ENCODE results near the gene DEFB129.
"Not testable (repeated sequence)": the region's sequence is repeated elsewhere in the genome, so short reads cannot be mapped to it uniquely, and the experiment has no call there.

DEFB129 gene, protein sequence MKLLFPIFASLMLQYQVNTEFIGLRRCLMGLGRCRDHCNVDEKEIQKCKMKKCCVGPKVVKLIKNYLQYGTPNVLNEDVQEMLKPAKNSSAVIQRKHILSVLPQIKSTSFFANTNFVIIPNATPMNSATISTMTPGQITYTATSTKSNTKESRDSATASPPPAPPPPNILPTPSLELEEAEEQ

DNA sequence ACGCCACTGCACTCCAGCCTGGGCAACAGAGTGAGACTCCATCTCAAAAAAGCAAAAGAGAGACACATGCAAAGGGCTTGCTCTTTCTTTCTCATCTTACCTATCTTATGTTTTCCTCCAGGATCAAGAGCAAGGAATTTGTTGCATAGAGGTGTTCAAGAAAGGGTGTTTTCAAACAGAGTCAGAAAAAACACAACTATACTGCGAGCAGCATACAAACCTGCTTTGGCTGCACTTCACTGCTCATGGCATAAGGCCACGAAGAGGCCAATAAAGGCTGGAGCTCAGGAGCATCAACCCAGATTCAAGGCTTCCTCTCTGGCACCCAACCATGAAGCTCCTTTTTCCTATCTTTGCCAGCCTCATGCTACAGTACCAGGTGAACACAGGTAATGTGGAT, at the start of gene DEFB129:
TSS of gene DEFB129 (plus strand) at position 301 of the 400 bp plus-strand sequence. CDS start at position 332, 31 bp downstream.
- no peaks in the 10 kb centered on the region for H3K27me3 ChIP-seq (ENCODE audit: control insufficient read depth in 2 of 2, insufficient read depth in 2 of 2, low read length in 2 of 2)
- H3K4me3 ChIP-seq (ENCODE audit: low read length in 2 of 2): no peak within 1 kb of the TSS
- no peak within 1 kb of the TSS for H3K9ac ChIP-seq (ENCODE audit: low read depth in 1 of 2, low read length in 2 of 2)
- no peaks in the 10 kb centered on the region for H3K9me3 ChIP-seq (ENCODE audit: control insufficient read depth in 2 of 2, low read length in 2 of 2)
- H3K36me3 ChIP-seq (ENCODE audit: control insufficient read depth in 2 of 2, insufficient read depth in 2 of 2, low read length in 2 of 2): no peaks in the 10 kb centered on the region
- H3K27ac ChIP-seq (ENCODE audit: low read depth in 2 of 2, low read length in 2 of 2): no peak within 1 kb of the TSS
- H3K4me1 ChIP-seq (ENCODE audit: control insufficient read depth in 2 of 2, insufficient read depth in 2 of 2, low read length in 2 of 2): no peaks in the 10 kb centered on the region

DNA sequence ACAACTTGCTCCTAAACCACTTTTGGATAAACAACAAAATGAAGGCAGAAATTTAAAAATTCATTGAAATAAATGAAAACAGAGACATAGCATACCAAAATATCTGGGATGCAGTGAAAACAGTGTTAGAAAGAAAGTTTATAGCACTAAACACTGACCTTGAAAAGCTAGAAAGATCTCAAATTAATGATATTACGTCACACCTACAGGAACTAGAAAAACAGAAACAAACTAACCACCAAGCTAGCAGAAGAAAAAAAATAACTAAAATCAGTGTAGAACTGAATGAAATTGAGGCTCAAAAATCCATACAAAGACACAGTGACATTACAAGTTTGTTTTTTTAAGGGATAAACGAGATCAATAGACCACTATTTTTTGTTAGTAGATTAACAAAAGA, 42.8 kb upstream of the DEFB129 start:
- Histone ChIP-seq H3K9ac (ENCODE audit: low read depth in 1 of 2, low read length in 2 of 2) (no peak overlapping the region), H3K27ac (ENCODE audit: low read depth in 2 of 2, low read length in 2 of 2) (no peak overlapping the region), H3K4me1 (ENCODE audit: control insufficient read depth in 2 of 2, insufficient read depth in 2 of 2, low read length in 2 of 2) (no peaks in the 10 kb centered on the region), H3K27me3 (ENCODE audit: control insufficient read depth in 2 of 2, insufficient read depth in 2 of 2, low read length in 2 of 2) (peaks cover 0 to 4% of the 10 kb centered on the region in 2 donors), H3K4me3 (ENCODE audit: low read length in 2 of 2) (no peak overlapping the region), H3K9me3 (ENCODE audit: control insufficient read depth in 2 of 2, low read length in 2 of 2) (no peaks in the 10 kb centered on the region), H3K36me3 (ENCODE audit: control insufficient read depth in 2 of 2, insufficient read depth in 2 of 2, low read length in 2 of 2) (no peaks in the 10 kb centered on the region)

DNA sequence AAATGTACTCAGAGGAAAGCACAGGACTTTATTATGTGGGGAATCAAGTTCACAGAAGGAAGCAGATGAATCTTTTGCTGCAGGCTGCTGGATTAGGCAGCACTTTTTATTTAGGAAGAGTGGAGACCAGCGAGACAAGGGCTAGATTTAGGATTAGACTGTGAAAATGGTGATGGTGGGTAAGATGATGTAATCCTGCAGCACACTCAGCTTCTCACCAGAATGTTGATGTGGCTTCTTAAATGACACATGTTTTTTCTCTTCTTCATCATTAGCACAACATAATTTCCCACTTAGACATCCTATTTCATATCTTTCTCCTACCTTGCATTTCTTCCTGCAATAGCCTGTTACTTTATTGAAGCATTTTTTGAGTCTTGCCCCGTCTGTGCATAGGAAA, 39.3 kb upstream of the DEFB129 start:
- Histone ChIP-seq H3K36me3 (ENCODE audit: control insufficient read depth in 2 of 2, insufficient read depth in 2 of 2, low read length in 2 of 2) (no peaks in the 10 kb centered on the region), H3K4me3 (ENCODE audit: low read length in 2 of 2) (no peak overlapping the region), H3K9me3 (ENCODE audit: control insufficient read depth in 2 of 2, low read length in 2 of 2) (no peaks in the 10 kb centered on the region), H3K27me3 (ENCODE audit: control insufficient read depth in 2 of 2, insufficient read depth in 2 of 2, low read length in 2 of 2) (peaks cover 0 to 4% of the 10 kb centered on the region in 2 donors), H3K9ac (ENCODE audit: low read depth in 1 of 2, low read length in 2 of 2) (no peak overlapping the region), H3K27ac (ENCODE audit: low read depth in 2 of 2, low read length in 2 of 2) (no peak overlapping the region), H3K4me1 (ENCODE audit: control insufficient read depth in 2 of 2, insufficient read depth in 2 of 2, low read length in 2 of 2) (no peaks in the 10 kb centered on the region)

DNA sequence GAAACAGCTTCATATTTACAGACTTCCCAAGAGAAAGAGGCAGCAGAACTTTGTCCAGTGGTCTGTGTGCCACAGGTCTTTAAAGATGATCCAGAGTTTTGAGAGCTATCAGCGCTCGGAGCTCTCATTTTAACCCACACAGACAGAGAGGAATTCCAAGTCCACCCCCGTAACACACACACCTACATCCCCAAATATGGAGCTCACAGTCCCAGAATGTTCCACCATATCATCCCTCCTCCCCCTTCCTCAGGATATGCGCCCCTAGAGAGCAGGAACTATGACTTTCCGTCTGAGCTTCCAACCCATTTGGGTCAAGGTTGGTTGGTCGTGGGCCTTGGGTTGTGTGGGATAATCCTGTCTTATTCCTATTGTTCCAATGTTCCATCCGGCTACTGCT, 37.4 kb upstream of the DEFB129 start, which contains the start of gene DEFB128:
TSS of gene DEFB128 (minus strand) at position 101 of the 400 bp plus-strand sequence. CDS start at position 13, 88 bp downstream.
- no peak within 1 kb of the TSS for H3K27ac ChIP-seq (ENCODE audit: low read depth in 2 of 2, low read length in 2 of 2)
- no peaks in the 10 kb centered on the region for H3K4me1 ChIP-seq (ENCODE audit: control insufficient read depth in 2 of 2, insufficient read depth in 2 of 2, low read length in 2 of 2)
- H3K27me3 ChIP-seq (ENCODE audit: control insufficient read depth in 2 of 2, insufficient read depth in 2 of 2, low read length in 2 of 2): no peaks in the 10 kb centered on the region
- no peaks in the 10 kb centered on the region for H3K36me3 ChIP-seq (ENCODE audit: control insufficient read depth in 2 of 2, insufficient read depth in 2 of 2, low read length in 2 of 2)
- no peak within 1 kb of the TSS for H3K4me3 ChIP-seq (ENCODE audit: low read length in 2 of 2)
- H3K9ac ChIP-seq (ENCODE audit: low read depth in 1 of 2, low read length in 2 of 2): no peak within 1 kb of the TSS
- no peaks in the 10 kb centered on the region for H3K9me3 ChIP-seq (ENCODE audit: control insufficient read depth in 2 of 2, low read length in 2 of 2)

DNA sequence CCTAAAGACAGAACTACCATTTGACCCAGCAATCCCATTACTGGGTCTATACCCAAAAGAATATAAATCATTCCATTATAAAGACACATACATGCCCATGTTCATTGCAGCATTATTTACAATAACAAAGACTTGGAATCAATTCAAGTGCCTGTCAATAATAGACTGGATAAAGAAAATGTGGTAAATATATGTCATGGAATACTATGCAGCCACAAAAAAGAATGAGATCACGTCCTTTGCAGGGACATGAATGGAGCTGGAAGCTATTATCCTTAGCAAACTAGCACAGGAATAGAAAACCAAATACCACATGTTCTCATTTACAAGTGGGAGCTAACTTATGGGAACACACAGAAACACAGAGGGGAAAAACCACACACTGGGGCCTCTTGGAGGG, 28.8 kb upstream of the DEFB129 start:
- no peak overlapping the region for H3K4me3 ChIP-seq (ENCODE audit: low read length in 2 of 2)
- no peaks in the 10 kb centered on the region for H3K9me3 ChIP-seq (ENCODE audit: control insufficient read depth in 2 of 2, low read length in 2 of 2)
- H3K27me3 ChIP-seq (ENCODE audit: control insufficient read depth in 2 of 2, insufficient read depth in 2 of 2, low read length in 2 of 2): no peaks in the 10 kb centered on the region
- no peak overlapping the region for H3K9ac ChIP-seq (ENCODE audit: low read depth in 1 of 2, low read length in 2 of 2)
- no peak overlapping the region for H3K27ac ChIP-seq (ENCODE audit: low read depth in 2 of 2, low read length in 2 of 2)
- H3K36me3 ChIP-seq (ENCODE audit: control insufficient read depth in 2 of 2, insufficient read depth in 2 of 2, low read length in 2 of 2): no peaks in the 10 kb centered on the region
- H3K4me1 ChIP-seq (ENCODE audit: control insufficient read depth in 2 of 2, insufficient read depth in 2 of 2, low read length in 2 of 2): no peaks in the 10 kb centered on the region

DNA sequence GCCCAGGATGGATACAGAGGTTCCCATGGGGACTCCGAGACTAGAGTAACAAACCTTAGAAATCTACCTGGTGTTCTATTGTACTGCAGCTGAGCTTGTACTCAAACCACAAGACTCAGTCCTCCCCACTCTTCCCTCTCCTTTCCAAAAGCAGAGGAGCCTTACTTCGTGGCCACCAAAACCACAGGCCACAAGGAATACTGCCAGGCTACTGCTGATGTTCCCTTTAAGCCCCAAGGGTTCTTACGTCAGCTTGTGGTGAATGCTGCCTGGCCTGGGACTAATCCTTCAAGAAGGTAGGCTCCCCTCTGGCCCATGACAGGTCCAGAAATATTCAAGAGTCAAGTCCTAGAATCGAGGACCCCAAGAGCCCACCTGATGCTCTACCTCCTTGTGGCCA, 27.1 kb upstream of the DEFB129 start:
- Histone ChIP-seq H3K36me3 (ENCODE audit: control insufficient read depth in 2 of 2, insufficient read depth in 2 of 2, low read length in 2 of 2) (no peaks in the 10 kb centered on the region), H3K27me3 (ENCODE audit: control insufficient read depth in 2 of 2, insufficient read depth in 2 of 2, low read length in 2 of 2) (no peaks in the 10 kb centered on the region), H3K9ac (ENCODE audit: low read depth in 1 of 2, low read length in 2 of 2) (no peak overlapping the region), H3K27ac (ENCODE audit: low read depth in 2 of 2, low read length in 2 of 2) (no peak overlapping the region), H3K9me3 (ENCODE audit: control insufficient read depth in 2 of 2, low read length in 2 of 2) (no peaks in the 10 kb centered on the region), H3K4me3 (ENCODE audit: low read length in 2 of 2) (no peak overlapping the region), H3K4me1 (ENCODE audit: control insufficient read depth in 2 of 2, insufficient read depth in 2 of 2, low read length in 2 of 2) (no peaks in the 10 kb centered on the region)

DNA sequence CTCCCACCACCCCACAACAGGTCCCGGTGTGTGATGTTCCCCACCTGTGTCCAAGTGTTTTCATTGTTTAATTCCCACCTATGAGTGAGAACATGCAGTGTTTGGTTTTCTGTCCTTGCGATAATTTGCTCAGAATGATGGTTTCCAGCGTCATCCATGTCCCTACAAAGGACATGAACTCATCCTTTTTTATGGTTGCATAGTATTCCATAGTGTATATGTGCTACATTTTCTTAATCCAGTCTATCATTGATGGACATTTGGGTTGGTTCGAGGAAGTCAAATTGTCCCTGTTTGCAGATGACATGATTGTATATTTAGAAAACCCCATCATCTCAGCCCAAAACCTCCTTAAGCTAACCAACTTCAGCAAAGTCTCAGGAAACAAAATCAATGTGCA, 23.4 kb upstream of the DEFB129 start:
- H3K27me3 ChIP-seq (ENCODE audit: control insufficient read depth in 2 of 2, insufficient read depth in 2 of 2, low read length in 2 of 2); H3K9ac ChIP-seq (ENCODE audit: low read depth in 1 of 2, low read length in 2 of 2); H3K4me3 ChIP-seq (ENCODE audit: low read length in 2 of 2); H3K27ac ChIP-seq (ENCODE audit: low read depth in 2 of 2, low read length in 2 of 2); H3K36me3 ChIP-seq (ENCODE audit: control insufficient read depth in 2 of 2, insufficient read depth in 2 of 2, low read length in 2 of 2); H3K4me1 ChIP-seq (ENCODE audit: control insufficient read depth in 2 of 2, insufficient read depth in 2 of 2, low read length in 2 of 2); H3K9me3 ChIP-seq (ENCODE audit: control insufficient read depth in 2 of 2, low read length in 2 of 2): not testable (repeated sequence)

DNA sequence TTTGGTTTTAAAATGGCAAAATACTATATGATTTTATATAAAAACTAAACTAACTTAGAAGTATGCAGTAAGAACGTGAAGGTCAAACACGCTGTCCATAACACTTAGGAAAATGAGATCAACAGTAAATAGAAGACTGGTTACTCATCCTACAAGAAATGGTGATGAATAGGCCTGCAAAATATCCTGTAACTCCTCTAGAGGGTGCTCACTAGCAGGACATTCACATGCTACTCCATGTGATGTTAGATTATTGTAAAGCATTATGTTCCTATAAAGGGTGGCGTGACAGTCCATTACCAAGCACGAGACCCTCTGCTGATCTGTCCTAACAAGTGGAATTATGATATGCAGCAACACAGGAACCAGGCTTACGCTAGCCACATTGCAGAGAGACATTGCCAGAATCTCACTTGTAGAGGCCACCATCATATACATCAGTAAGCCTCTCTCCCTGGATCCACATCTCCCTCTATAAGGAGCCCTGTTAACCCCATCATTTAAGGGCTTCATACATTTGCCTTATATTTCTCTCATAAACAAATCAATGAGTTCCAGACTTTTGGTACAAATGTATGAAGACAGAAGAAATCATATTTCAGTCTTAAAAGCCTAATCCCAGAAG, 18.0 kb upstream of the DEFB129 start:
- Histone ChIP-seq H3K27me3 (ENCODE audit: control insufficient read depth in 2 of 2, insufficient read depth in 2 of 2, low read length in 2 of 2) (no peaks in the 10 kb centered on the region), H3K4me1 (ENCODE audit: control insufficient read depth in 2 of 2, insufficient read depth in 2 of 2, low read length in 2 of 2) (no peaks in the 10 kb centered on the region), H3K36me3 (ENCODE audit: control insufficient read depth in 2 of 2, insufficient read depth in 2 of 2, low read length in 2 of 2) (no peaks in the 10 kb centered on the region), H3K9me3 (ENCODE audit: control insufficient read depth in 2 of 2, low read length in 2 of 2) (no peaks in the 10 kb centered on the region), H3K4me3 (ENCODE audit: low read length in 2 of 2) (no peak overlapping the region), H3K27ac (ENCODE audit: low read depth in 2 of 2, low read length in 2 of 2) (no peak overlapping the region), H3K9ac (ENCODE audit: low read depth in 1 of 2, low read length in 2 of 2) (no peak overlapping the region)

DNA sequence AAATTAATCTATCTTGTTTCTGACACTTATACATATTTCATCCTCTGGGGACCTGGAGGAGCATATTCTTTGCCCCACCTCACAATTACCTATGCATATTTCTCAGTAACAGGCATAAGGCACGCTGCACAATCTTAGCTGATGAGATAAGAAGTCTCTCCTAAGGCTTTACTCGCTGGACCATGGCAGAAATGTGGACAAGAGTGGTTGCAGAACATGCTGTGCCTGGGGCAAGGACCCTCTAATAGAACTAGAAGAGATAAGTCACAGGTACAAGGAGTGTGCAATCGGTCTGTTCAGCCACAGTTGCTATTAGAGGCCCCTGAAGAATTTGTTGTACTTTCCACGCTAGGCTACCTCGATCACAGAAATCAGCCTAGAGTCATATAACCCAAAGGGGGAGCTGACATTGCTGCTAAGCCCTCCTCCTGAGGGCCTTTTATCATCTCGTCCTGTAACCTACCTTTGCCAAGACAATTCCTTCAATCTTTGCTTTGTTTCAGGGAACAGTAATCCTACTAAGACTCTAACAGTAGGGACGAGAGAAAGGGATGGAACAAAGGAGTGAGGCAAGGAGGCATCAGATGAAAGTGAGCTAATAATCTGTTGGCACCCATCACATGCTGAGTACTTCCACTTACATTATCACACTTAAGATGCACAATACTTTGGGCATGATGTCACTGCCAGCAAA, 16.1 kb upstream of the DEFB129 start:
- H3K36me3 ChIP-seq (ENCODE audit: control insufficient read depth in 2 of 2, insufficient read depth in 2 of 2, low read length in 2 of 2): no peaks in the 10 kb centered on the region
- no peak overlapping the region for H3K4me3 ChIP-seq (ENCODE audit: low read length in 2 of 2)
- H3K27ac ChIP-seq (ENCODE audit: low read depth in 2 of 2, low read length in 2 of 2): no peak overlapping the region
- H3K9me3 ChIP-seq (ENCODE audit: control insufficient read depth in 2 of 2, low read length in 2 of 2): no peaks in the 10 kb centered on the region
- H3K27me3 ChIP-seq (ENCODE audit: control insufficient read depth in 2 of 2, insufficient read depth in 2 of 2, low read length in 2 of 2): no peaks in the 10 kb centered on the region
- H3K9ac ChIP-seq (ENCODE audit: low read depth in 1 of 2, low read length in 2 of 2): no peak overlapping the region
- no peaks in the 10 kb centered on the region for H3K4me1 ChIP-seq (ENCODE audit: control insufficient read depth in 2 of 2, insufficient read depth in 2 of 2, low read length in 2 of 2)

DNA sequence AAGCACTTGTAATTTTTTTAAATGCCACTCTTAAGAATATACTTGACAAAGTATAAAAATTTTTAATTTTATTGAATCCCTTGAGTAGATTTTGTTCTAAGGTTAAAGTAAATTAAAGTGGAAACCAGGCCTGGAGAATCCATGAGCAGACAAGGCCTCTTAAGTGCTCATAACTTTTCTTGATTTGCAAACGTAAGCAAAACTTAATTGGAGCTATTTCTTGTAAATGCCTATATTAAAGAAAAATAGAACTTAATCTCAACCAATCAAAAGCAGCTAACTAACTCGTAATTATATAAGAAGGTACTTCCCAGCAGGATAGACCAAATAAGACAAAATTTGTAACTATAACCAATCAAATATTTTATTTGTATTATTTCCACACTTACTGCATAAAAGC, 12.7 kb upstream of the DEFB129 start:
- Histone ChIP-seq H3K27ac (ENCODE audit: low read depth in 2 of 2, low read length in 2 of 2) (no peak overlapping the region), H3K4me3 (ENCODE audit: low read length in 2 of 2) (no peak overlapping the region), H3K4me1 (ENCODE audit: control insufficient read depth in 2 of 2, insufficient read depth in 2 of 2, low read length in 2 of 2) (no peaks in the 10 kb centered on the region), H3K36me3 (ENCODE audit: control insufficient read depth in 2 of 2, insufficient read depth in 2 of 2, low read length in 2 of 2) (no peaks in the 10 kb centered on the region), H3K9me3 (ENCODE audit: control insufficient read depth in 2 of 2, low read length in 2 of 2) (no peaks in the 10 kb centered on the region), H3K9ac (ENCODE audit: low read depth in 1 of 2, low read length in 2 of 2) (no peak overlapping the region), H3K27me3 (ENCODE audit: control insufficient read depth in 2 of 2, insufficient read depth in 2 of 2, low read length in 2 of 2) (peaks cover 4% of the 10 kb centered on the region in 2 donors)
